A549 (cell line): ENCODE measurements around the gene XCR1.

Experiments
- BCL3 ChIP-seq: fragments of >200 bp; sonication (Bioruptor Twin); formaldehyde crosslinking; IDR thresholded peaks from 3 replicates; pipeline ENCODE4 v1.6.1; 2016
- CEBPB ChIP-seq, 2 experiments: fragments of >200 bp in 1 of 2; sonication (Bioruptor Twin) in 1 of 2; formaldehyde crosslinking in 1 of 2; IDR thresholded peaks; 2 replicates each; pipeline ENCODE4 v1.6.1; 2012 to 2016
- ESRRA ChIP-seq: fragments of 150-350 bp; IDR thresholded peaks from 2 replicates; pipeline ENCODE4 v1.6.1; 2014; ENCODE audit warnings: mild to moderate bottlenecking, low read length, borderline replicate concordance
- MAX ChIP-seq: IDR thresholded peaks from 2 replicates; pipeline ENCODE4 v1.6.1; 2012
- POLR2A ChIP-seq: IDR thresholded peaks from 2 replicates; pipeline ENCODE4 v1.6.1; 2012; ENCODE audit warnings: mild to moderate bottlenecking, low read length
- RFX5 ChIP-seq: fragments of 450-650 bp; IDR thresholded peaks from 2 replicates; pipeline ENCODE4 v1.7.1; 2014; ENCODE audit warnings: antibody characterized with exemption, mild to moderate bottlenecking, moderate library complexity
- TF ChIP-seq, protein P1 (sequence below): fragments of >200 bp; sonication (Bioruptor Twin); formaldehyde crosslinking; IDR thresholded peaks from 3 replicates; pipeline ENCODE4 v1.5.1; 2016
- TF ChIP-seq, protein P2 (sequence below): fragments of 450-650 bp; IDR thresholded peaks from 2 replicates; pipeline ENCODE4 v1.6.1; 2014; ENCODE audit warnings: antibody characterized with exemption

- TF ChIP-seq BCL3 (no peak), POLR2A (no peak), RFX5 (no peak), CEBPB (IDR thresholded peaks at IDR 0.05) (no peak), MAX (no peak), ESRRA (no peak)
- TF ChIP-seq, protein P1, sequence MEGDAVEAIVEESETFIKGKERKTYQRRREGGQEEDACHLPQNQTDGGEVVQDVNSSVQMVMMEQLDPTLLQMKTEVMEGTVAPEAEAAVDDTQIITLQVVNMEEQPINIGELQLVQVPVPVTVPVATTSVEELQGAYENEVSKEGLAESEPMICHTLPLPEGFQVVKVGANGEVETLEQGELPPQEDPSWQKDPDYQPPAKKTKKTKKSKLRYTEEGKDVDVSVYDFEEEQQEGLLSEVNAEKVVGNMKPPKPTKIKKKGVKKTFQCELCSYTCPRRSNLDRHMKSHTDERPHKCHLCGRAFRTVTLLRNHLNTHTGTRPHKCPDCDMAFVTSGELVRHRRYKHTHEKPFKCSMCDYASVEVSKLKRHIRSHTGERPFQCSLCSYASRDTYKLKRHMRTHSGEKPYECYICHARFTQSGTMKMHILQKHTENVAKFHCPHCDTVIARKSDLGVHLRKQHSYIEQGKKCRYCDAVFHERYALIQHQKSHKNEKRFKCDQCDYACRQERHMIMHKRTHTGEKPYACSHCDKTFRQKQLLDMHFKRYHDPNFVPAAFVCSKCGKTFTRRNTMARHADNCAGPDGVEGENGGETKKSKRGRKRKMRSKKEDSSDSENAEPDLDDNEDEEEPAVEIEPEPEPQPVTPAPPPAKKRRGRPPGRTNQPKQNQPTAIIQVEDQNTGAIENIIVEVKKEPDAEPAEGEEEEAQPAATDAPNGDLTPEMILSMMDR = no peak
- TF ChIP-seq, protein P2, sequence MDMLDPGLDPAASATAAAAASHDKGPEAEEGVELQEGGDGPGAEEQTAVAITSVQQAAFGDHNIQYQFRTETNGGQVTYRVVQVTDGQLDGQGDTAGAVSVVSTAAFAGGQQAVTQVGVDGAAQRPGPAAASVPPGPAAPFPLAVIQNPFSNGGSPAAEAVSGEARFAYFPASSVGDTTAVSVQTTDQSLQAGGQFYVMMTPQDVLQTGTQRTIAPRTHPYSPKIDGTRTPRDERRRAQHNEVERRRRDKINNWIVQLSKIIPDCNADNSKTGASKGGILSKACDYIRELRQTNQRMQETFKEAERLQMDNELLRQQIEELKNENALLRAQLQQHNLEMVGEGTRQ = no peak
These were observed 4.1 kb downstream of the XCR1 start for GRCh38 chr3:46022909-46023785.
